Stimulated activated naive CD8-positive, alpha-beta T cell treated with anti-CD3 and anti-CD28 coated beads, Interleukin-15, amount 100 ng/mL, for 72 hours (primary cell): ENCODE measurements around the gene FBXW4.
A peak's percentile ranks its signal among the peaks of the same experiment; 100 is the strongest.

ENCODE experiments used
- ATAC-seq: fragments of 150-1000 bp; cut with Tn5 transposase; 2 replicates; pipeline ENCODE4 v1.10.0; 2021; ENCODE audit warnings: mild to moderate bottlenecking, moderate library complexity
- DNase-seq, 2 donors: peaks; one replicate each; pipeline ENCODE4 v3.0.0; 2021 to 2022
- H3K27ac Mint-ChIP-seq, 2 donors: one replicate each; pipeline ENCODE4 v1.8.0; 2022; ENCODE audit warnings: mild to moderate bottlenecking in 2 of 2, mixed read lengths in 2 of 2, moderate library complexity in 2 of 2
- H3K27me3 Mint-ChIP-seq: one replicate; pipeline ENCODE4 v1.8.0; 2022; ENCODE audit warnings: mixed read lengths
- H3K4me1 Mint-ChIP-seq: one replicate; pipeline ENCODE4 v1.8.0; 2022; ENCODE audit warnings: mild to moderate bottlenecking, mixed read lengths
- H3K4me3 Mint-ChIP-seq, 2 donors: one replicate each; pipeline ENCODE4 v1.8.0; 2022; ENCODE audit warnings: mild to moderate bottlenecking in 2 of 2, mixed read lengths in 2 of 2, moderate library complexity in 1 of 2
- H3K9me3 Mint-ChIP-seq, 2 donors: one replicate each; pipeline ENCODE4 v1.8.0; 2022; ENCODE audit warnings: mixed read lengths in 2 of 2

The FBXW4 gene, protein sequence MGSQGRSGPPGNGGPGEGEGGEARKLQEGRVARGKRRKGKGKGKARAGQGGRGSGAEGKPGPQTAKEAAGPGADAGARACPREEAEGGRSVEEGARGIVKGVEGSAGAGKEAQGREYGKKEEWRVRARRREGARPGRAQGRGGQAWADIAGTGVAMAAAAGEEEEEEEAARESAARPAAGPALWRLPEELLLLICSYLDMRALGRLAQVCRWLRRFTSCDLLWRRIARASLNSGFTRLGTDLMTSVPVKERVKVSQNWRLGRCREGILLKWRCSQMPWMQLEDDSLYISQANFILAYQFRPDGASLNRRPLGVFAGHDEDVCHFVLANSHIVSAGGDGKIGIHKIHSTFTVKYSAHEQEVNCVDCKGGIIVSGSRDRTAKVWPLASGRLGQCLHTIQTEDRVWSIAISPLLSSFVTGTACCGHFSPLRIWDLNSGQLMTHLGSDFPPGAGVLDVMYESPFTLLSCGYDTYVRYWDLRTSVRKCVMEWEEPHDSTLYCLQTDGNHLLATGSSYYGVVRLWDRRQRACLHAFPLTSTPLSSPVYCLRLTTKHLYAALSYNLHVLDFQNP

DNA sequence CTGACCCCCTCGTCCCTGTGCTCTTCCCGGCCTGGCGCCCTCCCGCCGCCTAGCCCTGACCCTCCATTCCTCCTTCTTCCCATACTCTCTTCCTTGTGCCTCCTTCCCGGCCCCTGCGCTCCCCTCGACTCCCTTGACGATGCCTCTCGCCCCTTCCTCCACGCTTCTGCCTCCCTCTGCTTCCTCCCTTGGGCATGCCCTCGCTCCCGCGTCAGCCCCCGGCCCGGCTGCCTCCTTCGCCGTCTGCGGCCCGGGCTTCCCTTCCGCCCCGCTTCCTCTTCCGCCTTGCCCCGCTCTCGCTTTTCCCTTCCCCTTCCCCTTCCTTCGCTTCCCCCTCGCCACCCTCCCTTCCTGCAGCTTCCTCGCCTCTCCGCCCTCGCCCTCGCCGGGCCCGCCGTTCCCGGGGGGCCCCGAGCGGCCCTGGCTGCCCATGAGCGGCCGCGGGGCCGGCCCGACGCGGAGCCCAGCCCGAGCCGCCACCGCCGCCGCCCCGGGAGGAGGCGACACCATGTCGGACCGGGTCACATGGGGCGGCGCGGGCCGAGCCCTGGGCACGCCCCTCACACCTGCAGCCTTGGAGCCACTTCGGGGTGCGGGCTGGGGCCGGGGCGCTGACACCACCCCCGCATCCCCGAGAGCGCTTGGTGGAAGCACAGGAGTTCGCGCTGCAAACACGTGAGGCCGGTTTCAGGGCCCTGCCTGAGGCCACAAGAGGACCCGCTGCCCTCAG, at the start of gene FBXW4:
TSS of gene FBXW4 (minus strand) at position 497 of the 730 bp plus-strand sequence. CDS start at position 432, 65 bp downstream.
- no peaks in the 10 kb centered on the region for H3K9me3 Mint-ChIP-seq
- peak within 1 kb of the TSS; percentile 96 to 98 for H3K4me3 Mint-ChIP-seq
- H3K27ac Mint-ChIP-seq = peak within 1 kb of the TSS; percentile 99 to 100
- peaks cover 52% of the 10 kb centered on the region for H3K4me1 Mint-ChIP-seq
- no peaks in the 10 kb centered on the region for H3K27me3 Mint-ChIP-seq
- ATAC-seq = peak; percentile 80
- DNase-seq = peak; percentile 69 to 77

DNA sequence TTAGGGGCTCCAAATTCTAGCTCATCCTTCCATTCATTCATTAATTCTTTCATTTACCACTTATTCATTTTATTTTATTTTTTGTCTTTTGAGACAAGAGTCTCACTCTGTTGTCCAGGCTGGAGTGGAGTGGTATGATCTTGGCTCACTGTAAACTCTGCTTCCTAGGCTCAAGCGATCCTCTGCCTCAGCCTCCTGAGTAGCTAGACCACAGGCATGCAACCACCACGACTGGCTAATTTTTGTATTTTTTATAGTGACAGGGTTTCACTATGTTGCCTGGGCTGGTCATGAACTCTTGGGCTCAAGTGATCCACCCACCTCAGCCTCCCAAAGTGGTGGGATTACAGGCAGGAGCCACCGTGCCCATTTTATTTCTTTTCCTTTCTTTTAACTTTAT, 49.3 kb upstream of the FBXW4 start:
- no peak for DNase-seq
- Mint-ChIP-seq H3K4me3 (no peak overlapping the region), H3K4me1 (no peaks in the 10 kb centered on the region), H3K27me3 (peaks cover 38% of the 10 kb centered on the region), H3K27ac (no peak overlapping the region), H3K9me3 (no peaks in the 10 kb centered on the region)
- ATAC-seq = no peak

DNA sequence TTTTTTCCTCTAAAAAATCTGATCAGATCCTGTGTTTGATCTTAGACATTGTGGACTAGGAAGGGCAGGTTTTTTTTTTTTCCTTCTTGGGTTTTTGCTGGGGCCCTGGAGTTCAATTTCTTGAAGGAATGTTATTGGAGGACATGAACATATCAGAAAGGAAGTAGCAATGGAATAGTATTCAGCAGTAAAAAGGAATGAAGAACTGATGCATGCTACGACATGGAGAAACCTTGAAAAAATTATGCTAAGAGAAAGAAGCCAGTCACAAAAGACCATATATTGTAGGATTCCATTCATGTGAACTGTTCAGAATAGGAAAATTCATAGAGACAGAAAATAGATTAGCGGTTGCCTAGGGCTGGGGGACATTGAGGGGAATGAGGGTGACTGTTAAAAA, 47.0 kb upstream of the FBXW4 start:
- no peak overlapping the region for H3K27ac Mint-ChIP-seq
- no peaks in the 10 kb centered on the region for H3K9me3 Mint-ChIP-seq
- ATAC-seq (no peak), DNase-seq (no peak)
- H3K4me3 Mint-ChIP-seq = no peak overlapping the region
- no peaks in the 10 kb centered on the region for H3K4me1 Mint-ChIP-seq
- peaks cover 39% of the 10 kb centered on the region for H3K27me3 Mint-ChIP-seq

DNA sequence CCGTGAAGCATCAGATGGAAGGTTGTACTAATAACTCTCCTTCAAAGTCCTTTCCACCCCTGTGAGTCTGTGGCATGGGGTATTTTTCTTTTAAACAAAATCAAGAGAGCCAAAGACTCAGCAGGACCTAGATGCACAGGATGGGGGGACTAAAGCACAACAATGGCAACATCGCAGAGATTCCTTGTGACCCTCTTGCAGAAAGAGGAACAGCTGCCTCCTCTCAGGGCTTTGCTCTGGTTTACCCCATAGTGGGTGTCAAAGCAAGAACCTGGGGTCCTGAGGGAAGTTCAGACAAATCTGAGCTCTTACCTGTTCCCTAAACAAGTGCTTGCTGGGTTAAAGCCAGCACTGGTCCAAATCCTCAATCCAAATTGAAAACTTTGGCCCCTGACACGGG, 41.7 kb upstream of the FBXW4 start:
- no peak for ATAC-seq
- no peaks in the 10 kb centered on the region for H3K9me3 Mint-ChIP-seq

DNA sequence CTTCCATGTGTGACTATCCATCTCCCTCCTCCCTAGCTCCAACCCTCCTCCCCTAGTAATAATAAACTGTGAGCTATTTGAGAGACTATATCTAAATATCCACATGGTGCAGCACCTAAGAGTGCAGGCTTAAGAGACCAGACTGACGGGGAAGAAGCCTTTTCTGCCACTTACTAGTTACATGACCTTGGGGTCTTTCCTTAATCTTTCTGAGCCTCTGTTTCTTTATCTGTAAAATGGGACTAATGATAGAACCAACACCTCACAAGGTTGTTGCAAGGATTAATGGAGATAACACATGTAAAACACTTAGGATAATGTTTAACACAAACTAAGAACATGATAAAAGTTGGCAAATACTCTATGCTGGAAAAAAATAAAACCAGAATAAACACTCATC, 37.1 kb upstream of the FBXW4 start:
- H3K27me3 Mint-ChIP-seq = peaks cover 42% of the 10 kb centered on the region
- no peak for ATAC-seq
- H3K4me1 Mint-ChIP-seq = no peaks in the 10 kb centered on the region
- H3K4me3 Mint-ChIP-seq = no peak overlapping the region
- no peak overlapping the region for H3K27ac Mint-ChIP-seq
- H3K9me3 Mint-ChIP-seq = no peaks in the 10 kb centered on the region
- no peak for DNase-seq

More for the DNA sequence above, 41.7 kb upstream of the FBXW4 start:
- no peak overlapping the region for H3K27ac Mint-ChIP-seq
- DNase-seq = no peak
- H3K4me3 Mint-ChIP-seq = no peak overlapping the region
- peaks cover 51% of the 10 kb centered on the region for H3K27me3 Mint-ChIP-seq
- no peaks in the 10 kb centered on the region for H3K4me1 Mint-ChIP-seq

DNA sequence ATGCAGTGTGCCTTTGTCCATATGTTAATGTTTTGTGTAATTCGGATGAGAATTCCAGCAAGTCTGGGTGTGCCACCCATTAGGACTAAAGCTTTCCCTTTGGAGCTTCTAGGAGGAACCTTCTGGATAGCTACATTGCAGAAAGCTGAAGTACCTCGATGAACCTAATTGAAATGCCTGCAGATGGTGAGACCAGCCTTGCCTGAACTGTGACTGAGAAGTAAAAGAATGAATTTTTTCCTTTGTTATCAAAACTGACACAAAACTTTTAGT, 31.1 kb upstream of the FBXW4 start:
- ATAC-seq = no peak

DNA sequence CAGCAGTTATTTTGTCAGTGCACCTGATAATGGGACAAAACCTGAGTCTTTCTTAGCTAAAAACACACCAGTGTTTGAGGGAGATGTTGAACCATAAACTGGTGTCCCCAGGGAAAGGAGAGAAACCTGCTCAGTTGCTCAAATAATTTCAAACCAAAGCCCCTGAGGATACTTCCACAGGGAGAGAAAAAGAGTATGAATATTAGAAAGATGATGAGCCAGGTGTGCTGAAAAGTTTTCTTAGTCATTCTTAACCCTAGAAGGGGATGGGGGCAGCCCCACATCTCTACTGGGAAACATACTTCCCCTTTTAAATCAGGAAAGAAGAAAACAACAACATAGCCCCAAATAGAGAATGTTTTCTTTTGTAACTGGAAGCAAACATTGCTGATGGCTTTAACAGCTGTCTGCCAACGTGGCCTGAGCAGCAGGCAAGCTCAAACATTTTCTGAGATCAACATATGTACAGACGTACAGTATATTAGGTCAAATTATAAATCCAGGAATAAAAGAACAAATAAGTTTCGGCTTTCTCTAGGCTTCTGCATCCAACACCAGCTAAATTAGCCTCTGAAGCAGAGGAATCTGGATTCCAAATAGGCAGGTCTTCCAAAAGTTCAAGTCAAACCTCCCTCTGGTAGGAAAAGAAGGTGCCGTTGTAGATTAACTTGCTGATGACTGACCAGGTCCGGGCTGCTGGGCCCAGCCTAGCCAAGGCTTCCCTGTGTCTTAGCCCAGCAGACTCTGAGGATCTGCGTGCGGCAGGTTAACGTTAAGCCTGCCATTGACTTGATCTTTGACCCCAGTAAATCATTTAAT, 30.5 kb upstream of the FBXW4 start:
- peaks cover 40% of the 10 kb centered on the region for H3K27me3 Mint-ChIP-seq
- H3K9me3 Mint-ChIP-seq = no peaks in the 10 kb centered on the region
- H3K4me1 Mint-ChIP-seq = peaks cover 6% of the 10 kb centered on the region
- H3K27ac Mint-ChIP-seq = peak overlapping the region in 1 of 2 donors; percentile 76
- no peak for ATAC-seq
- no peak for DNase-seq
- no peak overlapping the region for H3K4me3 Mint-ChIP-seq

More for the DNA sequence above, 31.1 kb upstream of the FBXW4 start:
- Mint-ChIP-seq H3K27ac (peak overlapping the region in 1 of 2 donors; percentile 76), H3K27me3 (peaks cover 37% of the 10 kb centered on the region), H3K4me3 (no peak overlapping the region), H3K4me1 (peaks cover 6% of the 10 kb centered on the region), H3K9me3 (no peaks in the 10 kb centered on the region)
- no peak for DNase-seq

DNA sequence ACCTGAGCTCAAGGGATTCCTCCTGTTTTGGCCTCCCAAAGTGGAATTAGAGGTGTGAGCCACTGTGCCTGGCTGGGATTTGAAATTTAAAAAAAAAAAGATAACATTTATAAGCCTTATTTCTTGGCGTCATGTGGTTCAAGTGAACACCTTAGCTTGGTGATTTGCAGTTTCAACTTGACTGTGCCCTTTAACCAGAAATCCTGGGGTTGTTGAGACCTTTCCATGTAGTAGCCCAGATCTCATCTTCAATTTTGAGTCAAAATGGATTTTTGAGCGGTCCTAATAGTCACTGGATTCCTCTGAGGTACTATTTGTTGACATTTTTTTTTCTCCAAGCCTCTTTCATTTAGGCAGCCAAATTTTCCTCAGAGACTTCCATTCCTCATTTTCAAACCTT, 29.5 kb upstream of the FBXW4 start:
- no peak overlapping the region for H3K27ac Mint-ChIP-seq
- H3K27me3 Mint-ChIP-seq = peaks cover 51% of the 10 kb centered on the region
- DNase-seq (no peak), ATAC-seq (no peak)
- no peak overlapping the region for H3K4me3 Mint-ChIP-seq
- peaks cover 6% of the 10 kb centered on the region for H3K4me1 Mint-ChIP-seq
- no peaks in the 10 kb centered on the region for H3K9me3 Mint-ChIP-seq

DNA sequence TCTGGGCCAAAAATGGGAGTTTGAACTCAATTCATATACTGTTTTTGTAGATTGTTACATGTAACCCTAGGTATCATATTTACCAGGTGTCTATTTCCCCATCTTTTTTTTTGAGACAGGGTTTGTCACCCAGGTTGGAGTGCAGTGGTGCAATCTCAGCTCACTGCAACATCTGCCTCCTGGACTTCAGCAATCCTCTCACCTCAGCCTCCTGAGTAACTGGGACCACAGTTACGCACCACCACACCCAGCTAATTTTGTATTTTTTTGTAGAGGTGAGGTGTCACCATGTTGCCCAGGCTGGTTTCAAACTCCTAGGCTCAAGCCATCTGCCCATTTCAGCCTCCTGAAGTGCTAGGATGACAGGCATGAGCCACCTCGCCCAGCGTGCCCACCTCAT, 28.2 kb upstream of the FBXW4 start:
- no peaks in the 10 kb centered on the region for H3K9me3 Mint-ChIP-seq
- H3K4me1 Mint-ChIP-seq = peaks cover 6% of the 10 kb centered on the region
- peaks cover 54% of the 10 kb centered on the region for H3K27me3 Mint-ChIP-seq
- H3K27ac Mint-ChIP-seq = no peak overlapping the region
- DNase-seq (no peak), ATAC-seq (no peak)
- H3K4me3 Mint-ChIP-seq = no peak overlapping the region

DNA sequence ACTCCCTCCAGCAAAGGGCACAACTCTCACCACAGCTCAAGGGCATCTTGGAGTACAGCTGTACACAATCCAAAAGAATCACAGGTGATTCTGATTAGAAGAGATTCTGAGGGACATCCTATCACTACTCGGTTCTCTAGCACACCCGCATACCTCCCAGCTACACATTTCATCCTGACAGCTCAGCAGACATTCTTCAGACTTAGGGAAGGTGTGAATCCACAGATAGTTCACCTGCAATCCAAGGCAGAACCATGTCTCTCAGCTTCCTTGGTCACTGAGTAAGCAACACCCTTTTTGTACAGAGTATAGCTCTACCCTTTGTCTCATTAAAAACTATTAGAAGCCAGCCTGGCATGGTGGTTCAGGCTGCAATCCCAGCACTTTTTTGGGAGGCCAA, 26.8 kb upstream of the FBXW4 start:
- ATAC-seq (no peak), DNase-seq (no peak)
- Mint-ChIP-seq H3K4me1 (peaks cover 12% of the 10 kb centered on the region), H3K27me3 (peaks cover 51% of the 10 kb centered on the region), H3K9me3 (no peaks in the 10 kb centered on the region), H3K4me3 (no peak overlapping the region), H3K27ac (no peak overlapping the region)

DNA sequence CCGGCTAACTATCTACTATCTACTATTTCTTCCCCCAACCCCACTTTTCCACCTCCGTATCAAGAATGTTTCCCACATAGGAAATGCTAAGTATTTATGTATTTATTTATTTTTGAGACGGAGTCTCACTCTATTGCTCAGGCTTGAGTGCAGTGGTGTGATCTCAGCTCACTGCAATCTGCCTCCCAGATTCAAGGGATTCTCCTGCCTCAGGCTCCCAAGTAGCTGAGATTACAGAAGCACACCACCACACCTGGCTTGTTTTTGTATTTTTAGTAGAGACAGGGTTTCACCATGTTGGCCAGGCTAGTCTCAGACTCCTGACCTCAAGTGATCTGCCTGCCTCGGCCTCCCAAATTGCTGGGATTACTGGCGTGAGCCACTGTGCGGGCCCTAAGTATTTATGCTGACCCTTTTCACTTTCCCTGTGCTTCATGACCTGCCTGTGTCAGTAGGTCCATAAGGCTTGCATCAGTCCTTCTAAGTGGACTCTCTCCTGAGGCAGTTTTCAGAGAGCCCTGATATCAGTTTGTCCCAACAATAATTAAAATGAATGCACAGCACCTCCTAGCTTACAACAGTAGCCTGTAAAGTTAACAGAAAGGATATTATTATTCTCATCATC, 25.7 kb upstream of the FBXW4 start:
- ATAC-seq = no peak
- no peak overlapping the region for H3K4me3 Mint-ChIP-seq
- peaks cover 52% of the 10 kb centered on the region for H3K27me3 Mint-ChIP-seq
- H3K9me3 Mint-ChIP-seq = no peaks in the 10 kb centered on the region
- peaks cover 13% of the 10 kb centered on the region for H3K4me1 Mint-ChIP-seq
- no peak for DNase-seq
- no peak overlapping the region for H3K27ac Mint-ChIP-seq

DNA sequence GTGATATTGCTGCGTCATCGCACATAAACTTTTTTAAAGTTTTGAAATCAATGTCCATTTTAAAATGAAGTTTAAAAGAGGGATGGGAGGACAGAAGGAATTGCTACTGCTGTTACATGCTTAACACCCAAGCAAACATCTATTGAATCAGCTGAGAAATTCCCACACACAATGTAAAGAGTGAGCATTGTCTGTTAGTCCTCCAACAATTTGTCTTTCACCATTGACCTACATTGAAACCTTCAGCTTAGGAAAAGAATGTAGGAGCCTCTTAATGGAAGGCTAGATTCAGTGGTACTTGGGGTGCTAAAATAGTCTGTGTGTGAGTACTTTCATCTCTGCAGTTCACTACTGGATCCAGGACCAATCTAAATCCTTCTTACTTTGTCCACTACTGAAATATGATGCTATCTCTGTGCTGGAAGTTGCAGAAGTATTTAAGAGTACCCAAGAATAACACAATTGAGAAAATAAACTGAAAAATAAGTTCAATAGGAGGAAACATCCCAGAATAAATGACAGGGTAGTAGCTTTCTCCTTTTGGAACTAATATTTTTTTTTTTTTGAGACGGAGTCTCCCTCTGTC, 23.8 kb upstream of the FBXW4 start:
- ATAC-seq = no peak
- Mint-ChIP-seq H3K9me3 (no peaks in the 10 kb centered on the region), H3K4me1 (peaks cover 7% of the 10 kb centered on the region), H3K27ac (no peak overlapping the region), H3K27me3 (peaks cover 49% of the 10 kb centered on the region), H3K4me3 (no peak overlapping the region)
- no peak for DNase-seq

DNA sequence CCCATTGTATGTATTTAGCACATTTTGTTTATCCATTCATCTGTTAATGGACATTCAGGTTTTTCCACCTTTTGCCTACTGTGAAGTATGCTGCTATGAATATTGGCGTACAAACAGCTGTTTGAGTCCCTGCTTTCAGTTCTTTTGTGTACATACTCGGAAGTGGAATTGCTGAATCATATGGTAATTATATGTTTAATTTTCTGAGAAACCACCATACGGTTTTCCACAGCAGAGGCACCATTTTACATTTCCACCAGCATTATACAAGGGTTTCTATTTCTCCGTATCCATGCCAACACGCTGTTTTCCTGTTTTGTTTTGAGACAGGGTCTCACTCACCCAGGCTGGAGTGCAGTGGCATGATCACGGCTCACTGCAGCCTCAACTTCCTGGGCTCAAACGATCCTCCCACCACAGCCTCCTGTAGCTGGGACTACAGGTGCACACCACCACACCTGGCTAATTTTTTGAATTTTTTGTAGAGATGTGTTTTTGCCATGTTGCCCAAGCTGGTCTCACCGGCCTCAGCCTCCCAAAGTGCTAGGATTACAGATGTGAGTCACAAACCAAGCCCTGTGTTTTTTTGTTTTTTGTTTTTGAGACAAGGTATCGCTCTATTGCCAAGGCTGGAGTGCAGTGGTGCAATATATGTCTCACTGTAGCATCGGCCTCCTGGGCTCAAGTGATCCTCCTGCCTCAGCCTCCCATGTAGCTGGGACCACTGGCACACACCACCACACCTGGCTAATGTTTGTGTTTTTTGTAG, 22.1 kb upstream of the FBXW4 start:
- H3K27me3 Mint-ChIP-seq = peaks cover 41% of the 10 kb centered on the region
- DNase-seq (no peak), ATAC-seq (peak; percentile 48)
- no peaks in the 10 kb centered on the region for H3K9me3 Mint-ChIP-seq
- H3K4me1 Mint-ChIP-seq = peaks cover 7% of the 10 kb centered on the region
- H3K27ac Mint-ChIP-seq = no peak overlapping the region
- no peak overlapping the region for H3K4me3 Mint-ChIP-seq

DNA sequence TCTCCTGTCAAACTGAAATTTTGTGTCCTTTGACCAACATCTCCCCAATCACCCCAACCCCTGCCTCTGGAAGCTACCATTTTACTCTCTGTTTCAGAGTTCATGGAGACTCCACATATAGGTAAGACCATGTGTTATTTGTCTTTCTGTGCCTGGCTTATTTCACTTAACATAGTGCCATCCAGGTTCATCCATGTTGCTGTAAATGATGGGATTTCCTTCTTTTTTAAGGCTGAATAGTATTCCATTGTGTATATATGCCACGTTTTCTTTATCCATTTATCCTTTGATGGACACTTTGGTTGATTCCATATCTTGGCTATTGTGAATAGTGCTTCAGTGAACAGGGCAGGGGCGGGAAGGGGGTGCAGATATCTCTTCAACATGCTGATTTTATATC, 18.0 kb upstream of the FBXW4 start:
- ATAC-seq (no peak), DNase-seq (no peak)
- peaks cover 16% of the 10 kb centered on the region for H3K4me1 Mint-ChIP-seq
- H3K9me3 Mint-ChIP-seq = no peaks in the 10 kb centered on the region
- peaks cover 43% of the 10 kb centered on the region for H3K27me3 Mint-ChIP-seq
- H3K4me3 Mint-ChIP-seq = no peak overlapping the region
- H3K27ac Mint-ChIP-seq = no peak overlapping the region
